ENCODE data around the gene CABP1. TPM values are rescaled to one million over a fixed set of nuclear protein-coding genes. Genes with fewer than 3 reads are reported as not detected.

CABP1 gene
- 1 to 10 TPM in 1 of 2 experiments, under 1 TPM in 1; 0.50 to 1.1 TPM for total RNA-seq

- no peaks in the 10 kb centered on the region for H3K9me3 Mint-ChIP-seq
- ATAC-seq, result peak; percentile 90
- TF ChIP-seq CTCF (IDR thresholded peaks at IDR 0.05), result peak; percentile 60
- peak within 1 kb of the TSS; percentile 63 for H3K4me3 Mint-ChIP-seq
- peaks cover 35% of the 10 kb centered on the region for H3K27me3 Mint-ChIP-seq
- POLR2A ChIA-PET, result interaction anchor here (1.4 kb wide), 1 partner anchor 10 kb away, joined by 3 read pairs; no protein-coding TSS in a partner anchor
- peaks cover 5% of the 10 kb centered on the region for H3K4me1 Mint-ChIP-seq (ENCODE audit: low read depth)
- peak; percentile 71 for DNase-seq
- no peak within 1 kb of the TSS for H3K27ac Mint-ChIP-seq
- intact Hi-C loops (cut with micrococcal nuclease), result no loop called here
- CTCF ChIA-PET, result interaction anchor here (0.8 to 3.7 kb wide), 6 partner anchors 9 to 332 kb away, joined by 3 to 17 read pairs (median 6); partner anchors contain the start of genes COQ5 and POP5
- no peaks in the 10 kb centered on the region for H3K36me3 Mint-ChIP-seq (ENCODE audit: low read depth)
These were observed at the start of gene CABP1 for GRCh38 chr12:120639771-120640721. TSS of gene CABP1 (plus strand) at chr12:120640626. CDS start at chr12:120640686, 60 bp downstream.

GRCh38 chr12:120590741-120591407 lies 49.6 kb upstream of the CABP1 start:
- CTCF ChIA-PET, result interaction anchor here (1.4 kb wide), 1 partner anchor 56 kb away, joined by 5 read pairs; no protein-coding TSS in a partner anchor

GRCh38 chr12:120592121-120593049 lies 48.0 kb upstream of the CABP1 start:
- no peak for TF ChIP-seq CTCF (IDR thresholded peaks at IDR 0.05)
- ATAC-seq (no peak), DNase-seq (no peak)
- CTCF ChIA-PET, result interaction anchor here (0.6 to 1.4 kb wide), 3 partner anchors 10 to 517 kb away, joined by 3 to 5 read pairs (median 4); no protein-coding TSS in a partner anchor
- intact Hi-C loops (cut with micrococcal nuclease), result no loop called here
- Mint-ChIP-seq H3K36me3 (ENCODE audit: low read depth) (no peaks in the 10 kb centered on the region), H3K4me1 (ENCODE audit: low read depth) (no peaks in the 10 kb centered on the region), H3K27me3 (no peaks in the 10 kb centered on the region), H3K27ac (no peak overlapping the region), H3K4me3 (no peak overlapping the region), H3K9me3 (no peaks in the 10 kb centered on the region)
- POLR2A ChIA-PET, result no interaction called here

More at GRCh38 chr12:120590741-120591407, 49.6 kb upstream of the CABP1 start:
- Mint-ChIP-seq H3K36me3 (ENCODE audit: low read depth) (no peaks in the 10 kb centered on the region), H3K4me1 (ENCODE audit: low read depth) (no peaks in the 10 kb centered on the region), H3K27me3 (peaks cover 5% of the 10 kb centered on the region), H3K4me3 (no peak overlapping the region), H3K9me3 (no peaks in the 10 kb centered on the region), H3K27ac (no peak overlapping the region)
- ATAC-seq (no peak), DNase-seq (no peak)
- POLR2A ChIA-PET, result no interaction called here
- intact Hi-C loops (cut with micrococcal nuclease), result no loop called here
- no peak for TF ChIP-seq CTCF (IDR thresholded peaks at IDR 0.05)

GRCh38 chr12:120596901-120597300 lies 43.5 kb upstream of the CABP1 start:
- H3K4me3 Mint-ChIP-seq, result no peak overlapping the region
- intact Hi-C loops (cut with micrococcal nuclease), result no loop called here
- no peaks in the 10 kb centered on the region for H3K36me3 Mint-ChIP-seq (ENCODE audit: low read depth)
- no peak for TF ChIP-seq CTCF (IDR thresholded peaks at IDR 0.05)
- H3K27me3 Mint-ChIP-seq, result peaks cover 3% of the 10 kb centered on the region
- DNase-seq (no peak), ATAC-seq (no peak)
- CTCF ChIA-PET, result no interaction called here
- H3K4me1 Mint-ChIP-seq (ENCODE audit: low read depth), result no peaks in the 10 kb centered on the region
- no peaks in the 10 kb centered on the region for H3K9me3 Mint-ChIP-seq
- no peak overlapping the region for H3K27ac Mint-ChIP-seq
- POLR2A ChIA-PET, result interaction anchor here (1.2 kb wide), 1 partner anchor 12 kb away, joined by 3 read pairs; no protein-coding TSS in a partner anchor

Data from activated CD8-positive, alpha-beta T cell treated with anti-CD3 and anti-CD28 coated beads for 36 hours (primary cell).